ENCODE results near the gene CD44. TPM values are rescaled to one million over a fixed set of nuclear protein-coding genes. Genes with fewer than 3 reads are reported as not detected.
"Not testable (repeated sequence)": the region's sequence is repeated elsewhere in the genome, so short reads cannot be mapped to it uniquely, and the experiment has no call there.

CD44 gene
- 155 TPM for total RNA-seq (ENCODE audit: unreplicated experiment)
- long read RNA-seq, full-length matches to known transcripts = 58 of 72 reads
- long read RNA-seq, partial matches to known transcripts = 4 of 72 reads
- long read RNA-seq, other reads (novel, unspliced or antisense) = 10 of 72 reads

- peaks cover 21% of the 10 kb centered on the region for H3K4me1 Mint-ChIP-seq (ENCODE audit: unreplicated experiment)
- H3K27ac Mint-ChIP-seq (ENCODE audit: unreplicated experiment) = no peak within 1 kb of the TSS
- H3K9me3 Mint-ChIP-seq (ENCODE audit: unreplicated experiment) = no peaks in the 10 kb centered on the region
- peaks cover 8% of the 10 kb centered on the region for H3K27me3 Mint-ChIP-seq (ENCODE audit: unreplicated experiment)
- H3K4me3 Mint-ChIP-seq (ENCODE audit: unreplicated experiment) = peak within 1 kb of the TSS; percentile 93
- peak; percentile 20 for DNase-seq (ENCODE audit: low spot score)
- peaks cover 10% of the 10 kb centered on the region for H3K36me3 Mint-ChIP-seq (ENCODE audit: low read depth, unreplicated experiment)
- TF ChIP-seq, protein P1, sequence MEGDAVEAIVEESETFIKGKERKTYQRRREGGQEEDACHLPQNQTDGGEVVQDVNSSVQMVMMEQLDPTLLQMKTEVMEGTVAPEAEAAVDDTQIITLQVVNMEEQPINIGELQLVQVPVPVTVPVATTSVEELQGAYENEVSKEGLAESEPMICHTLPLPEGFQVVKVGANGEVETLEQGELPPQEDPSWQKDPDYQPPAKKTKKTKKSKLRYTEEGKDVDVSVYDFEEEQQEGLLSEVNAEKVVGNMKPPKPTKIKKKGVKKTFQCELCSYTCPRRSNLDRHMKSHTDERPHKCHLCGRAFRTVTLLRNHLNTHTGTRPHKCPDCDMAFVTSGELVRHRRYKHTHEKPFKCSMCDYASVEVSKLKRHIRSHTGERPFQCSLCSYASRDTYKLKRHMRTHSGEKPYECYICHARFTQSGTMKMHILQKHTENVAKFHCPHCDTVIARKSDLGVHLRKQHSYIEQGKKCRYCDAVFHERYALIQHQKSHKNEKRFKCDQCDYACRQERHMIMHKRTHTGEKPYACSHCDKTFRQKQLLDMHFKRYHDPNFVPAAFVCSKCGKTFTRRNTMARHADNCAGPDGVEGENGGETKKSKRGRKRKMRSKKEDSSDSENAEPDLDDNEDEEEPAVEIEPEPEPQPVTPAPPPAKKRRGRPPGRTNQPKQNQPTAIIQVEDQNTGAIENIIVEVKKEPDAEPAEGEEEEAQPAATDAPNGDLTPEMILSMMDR (IDR thresholded peaks at IDR 0.05; ENCODE audit: unreplicated experiment) = no peak
These were observed at the start of gene CD44 for GRCh38 chr11:35138943-35139721. Gene CD44, plus strand, starts transcription at chr11:35139171. Its CDS starts 133 bp downstream, at chr11:35139304.

DNA sequence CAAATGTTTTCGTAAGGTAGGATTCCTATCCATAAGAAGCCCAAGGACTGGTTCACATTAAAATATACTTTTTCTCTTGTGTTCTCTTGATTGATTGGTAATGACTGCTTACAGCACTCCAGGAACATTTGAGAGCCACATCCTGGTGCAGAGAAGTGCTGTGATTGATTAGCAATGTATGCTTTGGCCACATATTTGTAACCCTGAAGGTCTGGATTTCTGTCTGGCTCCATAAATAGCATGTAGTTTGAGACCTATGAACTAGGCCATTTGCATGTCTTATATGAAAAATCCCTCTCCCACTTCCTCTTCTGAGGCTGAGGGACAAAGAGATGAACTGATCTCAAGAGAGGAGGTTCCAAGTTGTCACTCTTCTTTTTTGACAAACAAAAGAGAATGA is 49.3 kb upstream of the CD44 start:
- no peaks in the 10 kb centered on the region for H3K9me3 Mint-ChIP-seq (ENCODE audit: unreplicated experiment)
- H3K36me3 Mint-ChIP-seq (ENCODE audit: low read depth, unreplicated experiment) = no peaks in the 10 kb centered on the region
- peaks cover 3% of the 10 kb centered on the region for H3K27me3 Mint-ChIP-seq (ENCODE audit: unreplicated experiment)
- peaks cover 17% of the 10 kb centered on the region for H3K4me1 Mint-ChIP-seq (ENCODE audit: unreplicated experiment)
- TF ChIP-seq, protein P1 (IDR thresholded peaks at IDR 0.05; ENCODE audit: unreplicated experiment) = no peak
- no peak overlapping the region for H3K4me3 Mint-ChIP-seq (ENCODE audit: unreplicated experiment)
- DNase-seq (ENCODE audit: low spot score) = no peak
- no peak overlapping the region for H3K27ac Mint-ChIP-seq (ENCODE audit: unreplicated experiment)

DNA sequence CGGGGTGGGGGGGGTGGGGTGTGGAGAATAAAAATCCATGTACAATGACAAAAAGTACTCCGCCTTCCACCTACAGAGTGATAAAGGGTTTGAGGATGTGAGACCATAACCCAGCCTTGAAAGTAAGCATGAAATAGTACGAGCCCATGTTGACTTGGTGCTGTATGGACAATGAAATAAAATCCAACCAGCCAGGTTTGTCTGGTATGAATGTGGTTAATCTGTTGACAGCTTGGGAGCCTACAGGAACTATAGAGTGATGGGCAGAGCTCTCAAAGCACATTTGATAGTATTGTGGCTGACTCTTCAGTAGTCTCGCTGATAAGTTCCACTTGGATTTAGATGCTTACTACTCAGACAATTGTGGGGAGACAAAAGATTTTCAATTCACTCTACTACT is 48.8 kb upstream of the CD44 start:
- no peaks in the 10 kb centered on the region for H3K9me3 Mint-ChIP-seq (ENCODE audit: unreplicated experiment)
- DNase-seq (ENCODE audit: low spot score) = no peak
- peaks cover 3% of the 10 kb centered on the region for H3K27me3 Mint-ChIP-seq (ENCODE audit: unreplicated experiment)
- TF ChIP-seq, protein P1 (IDR thresholded peaks at IDR 0.05; ENCODE audit: unreplicated experiment) = no peak
- H3K4me3 Mint-ChIP-seq (ENCODE audit: unreplicated experiment) = no peak overlapping the region
- H3K27ac Mint-ChIP-seq (ENCODE audit: unreplicated experiment) = no peak overlapping the region
- peaks cover 17% of the 10 kb centered on the region for H3K4me1 Mint-ChIP-seq (ENCODE audit: unreplicated experiment)
- H3K36me3 Mint-ChIP-seq (ENCODE audit: low read depth, unreplicated experiment) = no peaks in the 10 kb centered on the region

DNA sequence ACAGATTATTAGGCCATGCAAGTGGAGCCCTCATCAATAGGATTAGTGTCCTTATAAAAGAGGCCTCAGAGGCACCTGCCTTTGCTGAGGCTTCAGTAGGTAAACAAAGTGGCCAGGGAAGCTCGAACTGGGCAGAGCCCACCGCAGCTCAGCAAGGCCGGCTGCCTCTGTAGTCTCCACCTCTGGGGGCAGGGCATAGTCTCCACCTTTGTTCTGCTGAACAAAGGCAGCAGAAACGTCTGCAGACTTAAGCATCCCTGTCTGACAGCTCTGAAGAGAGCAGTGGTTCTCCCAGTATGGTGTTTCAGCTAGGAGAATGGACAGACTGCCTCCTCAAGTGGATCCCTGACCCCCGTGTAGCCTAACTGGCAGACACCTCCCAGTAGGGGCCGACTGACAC is 48.0 kb upstream of the CD44 start:
- H3K36me3 Mint-ChIP-seq (ENCODE audit: low read depth, unreplicated experiment); H3K27ac Mint-ChIP-seq (ENCODE audit: unreplicated experiment); H3K9me3 Mint-ChIP-seq (ENCODE audit: unreplicated experiment); H3K27me3 Mint-ChIP-seq (ENCODE audit: unreplicated experiment); H3K4me3 Mint-ChIP-seq (ENCODE audit: unreplicated experiment); DNase-seq (ENCODE audit: low spot score): not testable (repeated sequence)
- H3K4me1 Mint-ChIP-seq (ENCODE audit: unreplicated experiment) = peaks cover 17% of the 10 kb centered on the region

- Mint-ChIP-seq H3K4me1 (ENCODE audit: unreplicated experiment) (peaks cover 3% of the 10 kb centered on the region), H3K36me3 (ENCODE audit: low read depth, unreplicated experiment) (no peaks in the 10 kb centered on the region), H3K27me3 (ENCODE audit: unreplicated experiment) (no peaks in the 10 kb centered on the region), H3K4me3 (ENCODE audit: unreplicated experiment) (no peak overlapping the region), H3K9me3 (ENCODE audit: unreplicated experiment) (no peaks in the 10 kb centered on the region), H3K27ac (ENCODE audit: unreplicated experiment) (no peak overlapping the region)
- TF ChIP-seq, protein P1 (IDR thresholded peaks at IDR 0.05; ENCODE audit: unreplicated experiment) = no peak
- DNase-seq (ENCODE audit: low spot score) = no peak
These were observed 42.2 kb upstream of the CD44 start for GRCh38 chr11:35096723-35097122.
